GM10847 (cell line): ENCODE measurements around the gene SOST.

Source experiments
- POLR2A ChIP-seq: IDR thresholded peaks from 2 replicates; pipeline ENCODE4 v1.6.1; 2011; ENCODE audit not compliant: insufficient read length; ENCODE audit errors: extremely low read depth

SOST gene

GRCh38 chr17:43758497-43759174, at the start of gene SOST:
TSS of gene SOST (minus strand) at chr17:43758791. CDS start at chr17:43758741, 50 bp downstream.
- TF ChIP-seq POLR2A = no peak

GRCh38 chr17:43808076-43808475, 49.5 kb upstream of the SOST start:
- no peak for TF ChIP-seq POLR2A

GRCh38 chr17:43805117-43805516, 46.5 kb upstream of the SOST start:
- no peak for TF ChIP-seq POLR2A

- no peak for TF ChIP-seq POLR2A
Measured at GRCh38 chr17:43803758-43804157, 45.2 kb upstream of the SOST start.

- no peak for TF ChIP-seq POLR2A
Measured at GRCh38 chr17:43801844-43802243, 43.3 kb upstream of the SOST start.

- no peak for TF ChIP-seq POLR2A
Measured at GRCh38 chr17:43800736-43801135, 42.1 kb upstream of the SOST start.

- TF ChIP-seq POLR2A = no peak
Measured at GRCh38 chr17:43799047-43799446, 40.5 kb upstream of the SOST start.

GRCh38 chr17:43791589-43791988, 33.0 kb upstream of the SOST start:
- no peak for TF ChIP-seq POLR2A

GRCh38 chr17:43790311-43790940, 31.8 kb upstream of the SOST start:
- TF ChIP-seq POLR2A = no peak

- no peak for TF ChIP-seq POLR2A
Measured at GRCh38 chr17:43789482-43789881, 30.9 kb upstream of the SOST start.

- TF ChIP-seq POLR2A = no peak
Measured at GRCh38 chr17:43788540-43788939, 29.9 kb upstream of the SOST start.

- TF ChIP-seq POLR2A = no peak
Measured at GRCh38 chr17:43787728-43788127, 29.1 kb upstream of the SOST start.

GRCh38 chr17:43784628-43785101, 26.1 kb upstream of the SOST start:
- no peak for TF ChIP-seq POLR2A

GRCh38 chr17:43784068-43784467, 25.5 kb upstream of the SOST start:
- no peak for TF ChIP-seq POLR2A

- no peak for TF ChIP-seq POLR2A
Measured at GRCh38 chr17:43782913-43783680, 24.5 kb upstream of the SOST start.

GRCh38 chr17:43780135-43780534, 21.5 kb upstream of the SOST start, which contains the start of gene CFAP97D1:
TSS of gene CFAP97D1 (plus strand) at chr17:43780435. CDS start at chr17:43780463, 28 bp downstream.
- no peak for TF ChIP-seq POLR2A
